Esophagus mucosa (tissue), 1 donor: ENCODE measurements around the gene DIAPH3. TPM values are rescaled to one million over a fixed set of nuclear protein-coding genes. Genes with fewer than 3 reads are reported as not detected.
A peak's percentile ranks its signal among the peaks of the same experiment; 100 is the strongest.

Experiments used
- ATAC-seq: fragments of 200-7000 bp; cut with Tn5 transposase; one replicate; pipeline ENCODE4 v1.9.1; 2020
- total RNA-seq: library from RNA; stranded (reverse); gene quantifications from one replicate; pipeline ENCODE4 v1.2.4, GENCODE V29; 2023
- donor health status: DM: yes; HTN: yes; CAD: no.

The DIAPH3 gene
- total RNA-seq, 1 donor from 2014 or later: 5.7 TPM

- ATAC-seq: no peak
Observed at GRCh38 chr13:59663707-59664106, 500.0 kb downstream of the DIAPH3 start.

DNA sequence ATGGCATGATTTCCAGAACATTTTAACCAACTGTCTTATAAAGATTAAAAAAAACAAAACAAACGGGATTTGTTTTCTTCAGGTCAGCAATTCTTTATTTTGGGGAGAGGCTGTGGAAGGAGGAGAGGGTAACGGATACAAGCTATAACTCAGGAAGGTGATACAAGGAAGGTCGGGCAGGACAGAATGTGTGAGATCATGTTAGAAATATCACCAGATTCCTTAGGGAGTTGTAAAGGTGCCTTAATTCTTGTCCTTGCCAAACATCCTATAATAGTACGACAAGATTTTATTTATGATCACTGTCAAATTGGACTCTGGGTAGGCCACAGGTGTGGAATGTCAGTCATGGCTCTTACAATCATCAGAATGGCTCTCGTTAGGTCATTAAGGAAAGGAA lies 503.1 kb downstream of the DIAPH3 start:
- no peak for ATAC-seq

- ATAC-seq: no peak
Observed at GRCh38 chr13:59659981-59660380, 503.7 kb downstream of the DIAPH3 start.

GRCh38 chr13:59658738-59659330 lies 504.9 kb downstream of the DIAPH3 start:
- no peak for ATAC-seq

DNA sequence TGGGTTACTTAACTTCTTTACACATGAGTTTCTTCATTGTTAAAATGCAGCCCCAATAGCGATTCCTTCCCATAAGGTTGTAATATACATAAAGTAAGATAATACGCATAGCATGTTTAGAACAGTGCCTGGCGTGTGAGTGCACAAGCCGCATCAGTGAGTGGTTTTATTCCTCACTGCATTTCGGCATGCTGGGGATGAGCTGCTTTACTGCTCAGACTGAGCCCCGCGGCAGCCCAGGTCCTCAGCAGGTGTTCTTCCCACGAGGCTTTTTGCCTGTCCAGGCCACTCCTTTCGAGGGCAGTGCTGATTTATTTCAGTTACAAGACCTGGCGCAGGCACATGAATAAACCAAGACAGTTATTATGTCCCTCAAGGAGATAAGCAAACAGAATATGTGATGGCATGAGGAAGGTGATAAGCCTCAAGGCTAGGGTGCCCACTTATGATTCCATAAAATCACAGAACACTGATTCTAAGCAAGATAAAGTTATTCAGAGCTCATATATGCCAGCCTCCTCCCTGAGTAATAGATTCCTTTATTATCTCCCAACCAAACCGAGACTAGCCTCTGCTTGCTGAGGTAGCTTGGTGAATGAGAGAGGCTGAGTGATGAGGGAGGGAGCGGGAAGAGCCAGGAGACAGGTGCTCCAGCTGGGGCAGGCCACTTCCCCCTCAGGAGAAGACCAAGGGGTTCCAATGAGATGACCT lies 505.5 kb downstream of the DIAPH3 start:
- no peak for ATAC-seq

DNA sequence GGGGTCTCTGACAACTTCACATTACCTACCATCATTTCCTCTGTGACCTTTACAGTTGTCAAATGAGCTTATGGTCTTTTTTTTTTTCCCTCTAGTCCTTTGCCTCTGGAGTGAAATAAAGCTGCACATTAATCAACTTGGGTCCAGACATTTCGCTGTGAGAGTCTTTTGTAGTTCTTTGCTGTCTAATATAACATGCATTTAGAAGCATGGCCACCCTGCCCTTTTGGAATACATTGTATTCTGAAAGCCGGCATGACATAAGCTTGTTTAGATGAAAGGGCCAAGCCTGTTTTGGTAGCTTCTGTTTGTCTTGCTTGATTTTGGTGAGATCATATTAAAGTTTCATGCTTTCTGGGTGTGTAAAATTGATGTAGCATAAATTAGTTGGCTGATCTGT lies 509.8 kb downstream of the DIAPH3 start:
- no peak for ATAC-seq

DNA sequence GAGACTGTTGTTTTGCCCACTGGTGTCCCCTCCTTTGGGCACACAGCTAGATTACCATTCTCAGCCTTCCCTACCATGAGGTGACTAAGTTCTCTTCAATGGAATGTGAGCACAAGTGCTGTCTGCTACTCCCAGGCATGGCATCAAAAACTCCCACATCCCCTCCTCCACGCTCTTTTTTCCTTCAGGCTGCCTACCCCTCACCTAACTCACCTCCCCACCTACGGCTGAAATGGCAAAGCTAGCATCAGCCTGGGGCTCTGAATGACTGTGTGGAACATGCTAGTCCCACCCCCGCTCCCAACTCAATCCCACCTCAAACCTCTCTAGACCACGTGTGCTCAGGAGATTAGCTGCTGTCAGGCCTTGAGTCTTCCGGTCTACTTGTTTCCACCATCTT lies 512.2 kb downstream of the DIAPH3 start:
- ATAC-seq: no peak

- ATAC-seq: no peak
Observed at GRCh38 chr13:59643906-59644626, 519.7 kb downstream of the DIAPH3 start.

DNA sequence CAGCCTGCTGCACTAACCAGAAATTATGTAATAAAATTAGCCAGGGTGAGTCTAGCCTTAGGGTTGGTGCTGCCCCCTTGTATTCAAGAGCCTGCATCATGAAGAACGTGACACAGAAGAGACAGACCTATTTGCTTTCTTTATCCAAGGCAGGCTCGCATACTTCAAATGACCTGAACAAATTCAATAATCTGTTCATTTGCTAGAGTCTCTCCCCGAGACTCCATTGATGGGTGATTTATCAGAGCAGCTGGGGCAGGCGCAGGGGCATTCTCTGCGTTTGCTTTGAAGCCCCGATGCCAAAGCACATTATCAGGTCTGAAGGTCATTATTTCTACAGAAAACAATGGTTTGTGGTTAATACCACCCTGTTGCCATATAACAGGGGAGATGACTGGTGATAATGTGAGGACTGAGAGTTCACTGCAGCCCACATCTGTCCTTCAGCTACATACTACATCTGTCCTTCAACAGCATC lies 520.3 kb downstream of the DIAPH3 start:
- no peak for ATAC-seq

- no peak for ATAC-seq
Observed at GRCh38 chr13:59641817-59642216, 521.9 kb downstream of the DIAPH3 start.

DNA sequence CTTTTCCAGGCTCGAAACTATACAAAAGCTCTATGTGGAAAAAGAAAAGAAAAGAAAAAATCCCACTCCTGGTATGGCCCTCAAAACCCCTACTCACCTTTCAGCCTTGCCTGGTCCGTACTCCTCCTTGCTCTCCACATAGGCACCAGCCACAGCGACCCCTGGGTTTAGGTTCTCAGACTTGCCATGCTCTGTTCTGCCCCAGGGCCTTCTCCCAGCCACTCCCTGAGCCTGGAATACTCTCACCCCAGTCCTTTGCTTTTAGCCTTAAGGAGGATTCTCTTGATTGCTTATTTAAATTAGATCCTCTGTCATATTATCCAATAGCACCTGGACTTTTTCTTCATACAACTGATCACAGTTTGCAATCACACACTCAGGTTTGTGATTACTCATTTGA lies 522.5 kb downstream of the DIAPH3 start:
- no peak for ATAC-seq

GRCh38 chr13:59638404-59638803 lies 525.3 kb downstream of the DIAPH3 start:
- no peak for ATAC-seq

DNA sequence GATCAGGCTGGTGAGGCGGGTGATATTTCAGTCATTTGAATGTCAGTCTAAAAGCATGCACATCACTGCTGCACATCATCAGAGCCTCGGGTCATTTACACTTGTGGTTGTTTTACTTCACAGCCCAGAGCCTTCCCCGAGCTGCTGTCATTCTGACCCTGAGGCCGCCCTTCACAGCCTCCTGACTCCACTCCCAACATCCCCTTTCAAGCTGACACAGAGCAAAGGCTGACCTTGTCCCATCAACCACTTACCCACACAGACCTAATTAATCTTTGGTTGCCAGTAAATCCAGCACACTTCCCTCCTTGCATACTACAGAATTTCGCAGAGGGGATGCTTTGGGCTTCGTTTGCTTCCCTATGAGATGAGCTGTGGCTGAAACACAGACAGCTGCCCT lies 528.1 kb downstream of the DIAPH3 start:
- no peak for ATAC-seq

DNA sequence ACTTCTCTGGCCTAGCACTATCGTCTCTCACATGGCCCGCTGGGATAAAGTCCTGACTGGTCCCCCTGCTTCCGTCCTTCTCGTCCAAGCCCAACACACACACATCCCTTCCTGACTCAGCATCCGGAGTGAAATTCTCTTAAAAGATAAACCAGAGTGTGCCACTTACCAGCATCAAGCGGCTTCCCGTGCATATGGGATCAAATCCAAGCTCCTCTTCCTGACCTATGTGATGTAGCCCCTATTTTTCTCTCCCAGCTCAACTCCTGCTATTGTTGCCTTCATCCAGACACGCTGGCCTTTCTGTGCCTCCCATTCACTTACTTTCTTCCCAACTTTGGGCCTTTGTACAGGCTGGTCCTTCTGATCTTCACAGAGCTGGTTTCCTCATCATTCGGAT lies 530.4 kb downstream of the DIAPH3 start:
- ATAC-seq: peak; percentile 51

- no peak for ATAC-seq
Observed at GRCh38 chr13:59631271-59631670, 532.5 kb downstream of the DIAPH3 start.

GRCh38 chr13:59625111-59625510 lies 538.6 kb downstream of the DIAPH3 start:
- no peak for ATAC-seq

DNA sequence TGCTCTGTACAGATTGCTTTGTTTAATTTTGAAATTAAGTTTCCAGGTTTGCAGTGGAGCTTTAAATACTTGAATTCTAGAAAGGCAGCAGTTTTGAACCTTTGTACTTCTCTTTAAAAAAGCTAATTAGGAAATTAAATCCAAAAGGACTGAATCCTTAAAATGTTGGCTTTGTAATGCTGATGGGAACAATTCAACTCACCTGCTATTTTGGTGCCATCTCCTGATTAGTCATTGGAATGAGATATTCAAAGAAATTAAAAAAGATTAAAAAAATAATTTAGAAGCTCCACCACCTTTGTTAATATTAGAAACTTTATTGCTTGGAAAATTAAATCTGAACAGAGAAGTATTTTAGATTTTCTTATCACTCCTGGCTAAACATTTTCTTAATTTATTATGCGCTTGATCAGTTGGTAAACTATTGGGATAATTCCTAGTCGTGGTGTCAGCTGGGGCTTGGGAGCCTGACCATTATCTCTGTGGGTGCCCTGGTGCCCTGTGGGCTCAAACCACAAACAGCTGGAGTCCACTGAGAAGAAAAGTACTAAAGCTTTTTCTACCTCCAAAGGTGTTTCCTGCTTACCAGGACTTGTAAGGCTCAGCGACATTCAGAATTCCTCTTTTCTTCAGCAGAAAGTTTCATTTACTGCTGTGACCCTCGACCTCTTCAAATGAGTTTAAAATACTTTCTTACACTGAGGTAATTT lies 540.4 kb downstream of the DIAPH3 start:
- ATAC-seq: no peak

GRCh38 chr13:59621773-59622172 lies 542.0 kb downstream of the DIAPH3 start:
- no peak for ATAC-seq

Other genes starting within 250 kb of the DIAPH3 start
- gene TDRD3, start 233.3 kb upstream of the DIAPH3 start, total RNA-seq: 19.0 TPM